LNCaP clone FGC (cell line): ENCODE measurements around the gene HLA-G.
"Not testable (repeated sequence)": the region's sequence is repeated elsewhere in the genome, so short reads cannot be mapped to it uniquely, and the experiment has no call there.

ENCODE experiments used
- DNase-seq: peaks from one replicate; pipeline ENCODE4 v3.0.0-alpha.2; 2011; ENCODE audit warnings: low read depth
- H3K4me3 ChIP-seq: 2 replicates; pipeline ENCODE4 v1.5.1; 2011; ENCODE audit warnings: mild to moderate bottlenecking, low read depth, low read length, control low read depth
- TF ChIP-seq, protein P1 (sequence below): IDR thresholded peaks from 2 replicates; pipeline ENCODE4 v1.5.1; 2012; ENCODE audit warnings: mild to moderate bottlenecking; ENCODE audit not compliant: control insufficient read depth, insufficient read depth; ENCODE audit errors: extremely low read depth

Gene HLA-G

DNA sequence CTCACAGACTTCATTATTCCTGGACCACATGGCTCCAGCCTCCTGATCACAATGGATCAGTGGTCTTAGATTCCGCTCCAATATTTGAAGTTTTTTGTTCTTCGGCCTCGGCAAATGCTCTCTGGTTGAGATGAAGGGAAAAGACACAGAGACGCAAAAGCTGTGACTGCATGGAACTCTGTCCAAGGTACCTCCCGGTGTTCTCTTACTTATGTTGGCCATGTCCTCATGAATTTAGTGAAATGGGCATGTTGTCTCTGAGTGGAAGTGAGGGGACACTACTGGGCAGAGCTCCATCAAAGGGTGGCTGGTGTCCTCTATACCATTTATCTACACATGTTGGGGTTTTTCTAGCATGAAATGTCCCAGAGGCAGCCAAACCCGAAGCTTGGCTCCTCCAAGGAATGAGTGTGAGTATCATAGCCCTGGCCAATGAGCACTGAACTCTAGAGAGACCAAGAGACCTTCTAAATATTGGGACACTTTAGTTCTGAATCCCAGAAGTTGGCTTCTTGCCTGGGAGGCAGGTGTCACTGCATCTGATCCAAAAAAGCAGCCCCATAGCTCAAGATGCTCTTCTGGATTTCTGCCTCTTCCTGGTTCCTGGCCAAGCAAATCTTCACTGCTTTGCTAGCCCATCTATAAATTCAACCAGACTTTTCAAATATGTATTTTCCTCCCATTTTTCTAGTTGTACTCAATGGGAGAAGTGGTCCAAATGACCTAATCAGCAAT lies 34.1 kb downstream of the HLA-G start:
- DNase-seq: no peak
- no peak overlapping the region for H3K4me3 ChIP-seq
- TF ChIP-seq, protein P1, sequence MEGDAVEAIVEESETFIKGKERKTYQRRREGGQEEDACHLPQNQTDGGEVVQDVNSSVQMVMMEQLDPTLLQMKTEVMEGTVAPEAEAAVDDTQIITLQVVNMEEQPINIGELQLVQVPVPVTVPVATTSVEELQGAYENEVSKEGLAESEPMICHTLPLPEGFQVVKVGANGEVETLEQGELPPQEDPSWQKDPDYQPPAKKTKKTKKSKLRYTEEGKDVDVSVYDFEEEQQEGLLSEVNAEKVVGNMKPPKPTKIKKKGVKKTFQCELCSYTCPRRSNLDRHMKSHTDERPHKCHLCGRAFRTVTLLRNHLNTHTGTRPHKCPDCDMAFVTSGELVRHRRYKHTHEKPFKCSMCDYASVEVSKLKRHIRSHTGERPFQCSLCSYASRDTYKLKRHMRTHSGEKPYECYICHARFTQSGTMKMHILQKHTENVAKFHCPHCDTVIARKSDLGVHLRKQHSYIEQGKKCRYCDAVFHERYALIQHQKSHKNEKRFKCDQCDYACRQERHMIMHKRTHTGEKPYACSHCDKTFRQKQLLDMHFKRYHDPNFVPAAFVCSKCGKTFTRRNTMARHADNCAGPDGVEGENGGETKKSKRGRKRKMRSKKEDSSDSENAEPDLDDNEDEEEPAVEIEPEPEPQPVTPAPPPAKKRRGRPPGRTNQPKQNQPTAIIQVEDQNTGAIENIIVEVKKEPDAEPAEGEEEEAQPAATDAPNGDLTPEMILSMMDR: no peak

DNA sequence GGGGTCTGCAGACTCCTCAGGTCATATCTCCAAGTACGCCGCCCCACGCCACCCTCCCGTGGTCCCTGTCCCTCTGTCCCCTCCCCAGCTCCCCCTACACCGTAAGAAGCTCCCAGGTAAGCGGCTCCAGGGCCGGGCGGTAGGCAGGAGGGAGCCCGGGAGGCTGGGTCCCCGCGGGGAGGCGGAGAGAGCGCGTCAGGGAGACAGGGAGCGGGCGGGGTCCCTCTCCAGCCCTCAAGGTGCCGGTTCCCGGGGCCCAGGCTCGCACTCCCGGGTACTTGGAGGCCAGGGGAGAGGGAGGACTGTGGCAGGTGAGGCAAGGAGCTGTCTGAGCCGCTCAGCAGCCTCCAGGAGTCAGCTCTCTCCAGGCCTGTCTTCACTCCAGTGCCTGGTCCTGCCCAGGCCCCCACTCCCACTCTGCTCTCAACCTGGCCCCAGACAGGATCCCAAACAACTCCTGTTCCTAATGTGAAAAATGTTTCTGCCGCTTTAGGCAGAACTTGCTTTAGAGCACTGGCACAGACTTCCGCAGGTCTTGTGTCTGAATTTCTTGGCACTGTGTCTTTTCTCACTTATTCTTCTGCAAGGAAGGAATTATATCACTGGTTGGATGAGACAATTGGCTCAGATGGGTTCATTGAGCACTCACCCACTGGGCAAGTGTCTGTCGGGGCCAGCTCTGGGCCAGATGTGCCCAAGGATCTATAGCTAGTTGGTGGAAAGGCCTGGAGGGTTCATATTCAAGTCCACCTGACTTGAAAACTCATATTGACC lies 36.6 kb downstream of the HLA-G start:
- TF ChIP-seq, protein P1: no peak
- no peak overlapping the region for H3K4me3 ChIP-seq
- DNase-seq: no peak

DNA sequence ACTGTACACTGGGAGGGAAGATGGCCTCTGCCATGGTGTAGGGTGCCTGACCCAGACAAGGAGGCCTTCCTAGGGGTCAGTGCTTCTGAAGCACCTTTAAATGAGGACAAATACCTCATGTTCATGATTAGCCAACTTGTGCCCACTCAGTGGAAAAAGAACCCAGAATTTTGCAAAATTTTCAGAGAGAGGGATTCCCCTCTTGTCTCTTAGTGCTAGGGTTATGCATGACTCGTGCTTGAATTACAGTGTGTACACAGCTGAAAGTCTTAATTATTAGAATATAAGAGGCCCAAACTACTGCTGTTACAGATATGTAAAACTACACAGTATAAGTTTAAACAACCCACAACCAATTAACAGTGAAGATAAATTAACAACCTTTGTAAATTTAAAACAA lies 38.0 kb downstream of the HLA-G start:
- no peak for DNase-seq
- no peak overlapping the region for H3K4me3 ChIP-seq
- TF ChIP-seq, protein P1: no peak

DNA sequence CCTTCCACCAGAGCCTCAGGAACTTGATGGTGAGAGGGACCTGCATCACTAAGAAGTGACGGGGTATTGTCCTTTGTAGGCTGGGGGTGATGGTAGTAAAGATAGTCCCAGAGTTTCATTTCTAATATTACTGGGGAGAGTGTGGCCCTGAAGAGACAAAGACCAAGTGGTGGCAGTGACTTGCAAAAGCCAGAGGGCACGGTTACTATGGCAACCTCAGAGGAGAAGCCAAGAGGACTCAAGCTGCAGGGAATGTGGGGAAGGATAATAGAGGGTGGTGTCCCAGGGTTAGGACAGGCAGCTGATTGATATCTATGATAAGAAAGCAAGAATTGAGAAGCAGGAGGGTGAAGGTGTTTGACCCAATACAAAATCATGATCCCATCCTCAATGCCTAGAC lies 42.5 kb downstream of the HLA-G start:
- no peak overlapping the region for H3K4me3 ChIP-seq
- no peak for DNase-seq

DNA sequence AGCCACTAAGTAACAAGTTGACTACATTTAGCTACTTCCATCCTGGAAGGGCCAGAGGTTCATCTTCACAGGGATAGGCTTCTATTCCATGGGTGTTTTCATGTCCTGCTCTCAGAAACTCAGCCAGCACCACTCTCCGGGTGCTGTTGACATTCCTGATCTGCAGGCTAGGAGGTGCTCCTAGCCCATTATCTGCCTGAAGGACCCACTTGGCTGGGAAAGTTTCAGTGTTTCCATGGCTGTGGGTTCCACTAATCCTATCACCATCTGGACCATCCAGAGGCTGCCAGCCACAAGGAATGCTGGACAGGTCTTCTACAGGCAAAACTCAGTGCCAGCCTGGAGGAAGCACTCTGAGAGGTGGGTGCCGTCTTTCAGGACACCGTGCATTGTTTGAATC lies 45.2 kb downstream of the HLA-G start:
- DNase-seq: no peak
- H3K4me3 ChIP-seq: no peak overlapping the region
- TF ChIP-seq, protein P1: no peak

More for the DNA sequence above, 42.5 kb downstream of the HLA-G start:
- TF ChIP-seq, protein P1: no peak

DNA sequence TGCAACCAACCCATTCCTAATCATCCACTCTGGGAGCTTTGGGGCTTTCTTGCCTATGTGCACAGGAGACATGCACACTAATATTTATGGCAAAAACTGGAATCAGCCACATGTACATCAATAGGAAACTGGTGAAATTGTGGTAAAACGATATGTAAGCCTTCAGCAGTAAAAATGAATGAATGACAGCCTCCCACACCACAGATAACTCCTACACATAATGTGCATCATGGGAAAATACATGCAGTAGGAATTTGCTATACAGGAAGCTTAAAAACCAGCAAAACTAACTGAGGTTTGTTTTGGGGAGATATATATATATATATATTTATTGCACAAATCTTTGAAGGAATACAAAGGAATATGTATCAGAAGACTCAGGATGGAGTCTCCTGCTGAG lies 47.6 kb downstream of the HLA-G start:
- TF ChIP-seq, protein P1: no peak
- DNase-seq: no peak
- no peak overlapping the region for H3K4me3 ChIP-seq

DNA sequence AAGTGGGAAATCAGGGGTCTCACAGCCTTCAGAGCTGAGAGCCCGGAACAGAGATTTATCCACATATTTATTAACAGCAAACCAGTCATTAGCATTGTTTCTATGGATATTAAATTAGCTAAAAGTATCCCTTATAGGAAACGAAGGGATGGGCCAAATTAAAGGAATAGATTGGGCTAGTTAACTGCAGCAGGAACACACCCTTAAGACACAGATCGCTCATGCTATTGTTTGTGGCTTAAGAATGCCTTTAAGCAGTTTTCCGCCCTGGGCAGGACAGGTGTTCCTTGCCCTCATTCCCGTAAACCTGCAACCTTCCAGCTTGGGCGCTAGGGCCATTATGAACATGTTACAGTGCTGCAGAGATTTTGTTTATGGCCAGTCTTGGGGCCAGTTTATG lies 48.1 kb downstream of the HLA-G start:
- not testable (repeated sequence) for H3K4me3 ChIP-seq, DNase-seq
